Measurements from ENCODE around the gene ZNF77.
"Not testable (repeated sequence)": the region's sequence is repeated elsewhere in the genome, so short reads cannot be mapped to it uniquely, and the experiment has no call there.

Gene ZNF77

DNA sequence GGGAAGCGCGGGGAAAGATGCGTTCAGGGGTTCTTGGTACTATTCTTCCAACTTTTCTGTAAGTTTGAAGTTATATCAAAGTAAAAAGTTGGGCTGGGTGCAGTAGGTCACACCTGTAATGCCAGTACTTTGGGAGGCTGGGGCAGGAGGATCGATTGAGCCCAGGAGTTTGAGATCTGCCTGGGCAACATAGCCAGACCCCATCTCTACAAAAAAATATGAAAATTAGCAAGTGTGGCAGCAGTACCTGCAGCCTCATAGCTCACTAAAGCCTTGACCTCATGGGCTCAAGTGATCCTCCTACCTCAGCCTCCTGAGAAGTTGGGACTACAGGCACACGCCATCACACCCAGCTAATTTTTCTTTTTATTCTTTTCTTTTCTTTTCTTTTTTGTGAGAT, 12.4 kb upstream of the ZNF77 start:
- Histone ChIP-seq H3K9ac (ENCODE audit: low read depth in 1 of 2, low read length in 2 of 2) (no peak overlapping the region), H3K27ac (ENCODE audit: low read depth, low read length) (no peak overlapping the region), H3K4me3 (ENCODE audit: low read depth in 1 of 2, low read length in 2 of 2) (no peak overlapping the region), H3K9me3 (ENCODE audit: control insufficient read depth in 1 of 2, low read length in 2 of 2) (no peaks in the 10 kb centered on the region), H3K27me3 (ENCODE audit: control insufficient read depth in 1 of 2, insufficient read depth in 2 of 2, low read length in 2 of 2) (no peaks in the 10 kb centered on the region), H3K4me1 (ENCODE audit: control insufficient read depth in 1 of 2, insufficient read depth in 2 of 2, low read length in 2 of 2) (no peaks in the 10 kb centered on the region), H3K36me3 (ENCODE audit: control insufficient read depth in 1 of 2, insufficient read depth in 2 of 2, low read length in 2 of 2) (no peaks in the 10 kb centered on the region)

DNA sequence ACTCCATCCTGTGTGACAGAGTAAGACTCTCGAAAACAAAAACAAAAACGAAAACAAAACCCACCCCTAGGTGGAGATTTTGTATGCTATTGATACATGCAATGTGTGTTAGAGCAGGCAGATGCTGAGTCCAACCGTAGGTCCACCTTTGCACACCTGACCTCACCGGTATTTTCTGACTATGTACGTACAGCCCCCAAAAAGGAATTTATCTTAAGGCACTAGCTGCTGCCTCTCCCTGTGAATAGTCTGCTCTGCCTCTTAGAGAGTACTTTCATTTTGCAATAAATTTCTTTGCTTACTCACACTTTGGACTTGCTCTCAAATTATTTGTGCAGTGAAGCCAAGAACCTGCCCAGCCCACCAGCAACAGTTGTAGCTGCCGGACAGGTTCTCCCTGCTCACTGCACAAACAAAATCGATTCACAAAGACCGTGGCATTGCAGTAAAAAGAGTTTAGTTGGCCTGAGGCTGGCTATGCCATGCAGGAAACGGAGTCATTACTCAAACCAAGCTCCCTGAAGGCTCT, 8.2 kb upstream of the ZNF77 start:
- Histone ChIP-seq H3K9ac (ENCODE audit: low read depth in 1 of 2, low read length in 2 of 2) (peak overlapping the region in 1 of 2 donors; percentile 43), H3K36me3 (ENCODE audit: control insufficient read depth in 1 of 2, insufficient read depth in 2 of 2, low read length in 2 of 2) (no peaks in the 10 kb centered on the region), H3K4me1 (ENCODE audit: control insufficient read depth in 1 of 2, insufficient read depth in 2 of 2, low read length in 2 of 2) (peaks cover 17% of the 10 kb centered on the region in 2 donors), H3K9me3 (ENCODE audit: control insufficient read depth in 1 of 2, low read length in 2 of 2) (no peaks in the 10 kb centered on the region), H3K4me3 (ENCODE audit: low read depth in 1 of 2, low read length in 2 of 2) (peak overlapping the region; percentile 46 to 73), H3K27me3 (ENCODE audit: control insufficient read depth in 1 of 2, insufficient read depth in 2 of 2, low read length in 2 of 2) (no peaks in the 10 kb centered on the region), H3K27ac (ENCODE audit: low read depth, low read length) (peak overlapping the region; percentile 36)

DNA sequence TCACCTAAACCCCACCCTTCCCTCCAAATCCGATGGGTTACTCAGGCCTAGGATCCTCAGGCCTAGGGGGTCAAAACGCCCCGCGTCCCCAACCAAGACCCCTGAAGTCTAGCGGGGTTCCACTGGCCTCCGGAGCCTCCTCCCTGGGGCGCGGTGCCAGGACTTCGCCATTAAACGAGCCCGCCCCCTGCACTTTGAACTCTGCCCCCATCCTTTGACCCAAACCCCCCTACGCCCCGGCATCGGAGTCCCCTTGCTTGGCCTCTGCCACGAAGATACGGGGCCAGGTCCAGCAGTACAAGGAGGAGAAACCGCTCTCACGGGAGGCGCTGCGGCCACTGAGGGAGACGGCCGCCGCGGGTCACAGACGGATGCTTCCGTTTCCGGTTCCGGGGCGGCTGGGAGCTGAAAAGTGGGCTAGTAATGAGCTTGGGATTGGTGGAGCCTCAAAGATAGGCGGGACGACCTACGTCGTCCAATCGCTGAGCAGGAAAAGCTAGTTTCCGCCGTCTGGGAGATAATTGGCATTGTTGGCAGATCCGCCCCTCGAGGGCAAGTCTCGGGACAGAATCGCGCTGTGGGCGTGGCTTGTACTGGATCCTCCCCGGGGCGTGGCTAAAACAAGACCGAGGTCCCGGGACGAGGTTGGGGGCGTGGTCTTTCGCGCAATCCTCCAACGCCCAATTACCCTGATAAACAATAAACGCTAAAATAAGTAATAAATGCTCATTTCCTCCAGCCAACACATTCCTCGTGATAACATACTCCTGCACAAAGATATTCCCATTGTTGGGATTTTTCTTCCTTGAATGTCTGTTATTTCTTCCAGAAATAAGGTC, 5.7 kb upstream of the ZNF77 start:
- Histone ChIP-seq H3K27ac (ENCODE audit: low read depth, low read length) (peak overlapping the region; percentile 98), H3K36me3 (ENCODE audit: control insufficient read depth in 1 of 2, insufficient read depth in 2 of 2, low read length in 2 of 2) (no peaks in the 10 kb centered on the region), H3K27me3 (ENCODE audit: control insufficient read depth in 1 of 2, insufficient read depth in 2 of 2, low read length in 2 of 2) (no peaks in the 10 kb centered on the region), H3K4me1 (ENCODE audit: control insufficient read depth in 1 of 2, insufficient read depth in 2 of 2, low read length in 2 of 2) (peaks cover 17% of the 10 kb centered on the region in 2 donors), H3K4me3 (ENCODE audit: low read depth in 1 of 2, low read length in 2 of 2) (peak overlapping the region; percentile 95 to 98), H3K9me3 (ENCODE audit: control insufficient read depth in 1 of 2, low read length in 2 of 2) (no peaks in the 10 kb centered on the region), H3K9ac (ENCODE audit: low read depth in 1 of 2, low read length in 2 of 2) (peak overlapping the region; percentile 87 to 95)

DNA sequence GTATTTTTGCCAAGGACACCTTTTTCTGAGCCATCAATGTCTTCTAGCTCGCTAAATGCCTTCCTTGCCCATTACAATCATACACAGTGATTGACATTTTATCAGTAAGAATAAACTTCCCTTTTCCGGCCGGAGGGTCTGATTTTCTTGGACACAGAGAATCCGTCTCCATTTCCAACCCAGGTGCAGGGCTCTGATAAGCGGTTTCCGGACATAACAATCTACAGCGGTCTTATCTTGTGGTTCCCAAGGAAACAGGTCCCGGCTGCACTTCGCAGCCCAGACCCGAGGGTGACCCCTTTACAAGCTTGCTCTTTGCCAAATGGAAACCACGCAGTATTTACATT, 5.1 kb upstream of the ZNF77 start:
- H3K36me3 ChIP-seq (ENCODE audit: control insufficient read depth in 1 of 2, insufficient read depth in 2 of 2, low read length in 2 of 2), result no peaks in the 10 kb centered on the region
- H3K4me1 ChIP-seq (ENCODE audit: control insufficient read depth in 1 of 2, insufficient read depth in 2 of 2, low read length in 2 of 2), result peaks cover 17% of the 10 kb centered on the region in 2 donors
- H3K9me3 ChIP-seq (ENCODE audit: control insufficient read depth in 1 of 2, low read length in 2 of 2), result no peaks in the 10 kb centered on the region
- H3K9ac ChIP-seq (ENCODE audit: low read depth in 1 of 2, low read length in 2 of 2), result peak overlapping the region; percentile 87 to 95
- H3K4me3 ChIP-seq (ENCODE audit: low read depth in 1 of 2, low read length in 2 of 2), result peak overlapping the region; percentile 95 to 98
- H3K27me3 ChIP-seq (ENCODE audit: control insufficient read depth in 1 of 2, insufficient read depth in 2 of 2, low read length in 2 of 2), result no peaks in the 10 kb centered on the region
- H3K27ac ChIP-seq (ENCODE audit: low read depth, low read length), result peak overlapping the region; percentile 98

DNA sequence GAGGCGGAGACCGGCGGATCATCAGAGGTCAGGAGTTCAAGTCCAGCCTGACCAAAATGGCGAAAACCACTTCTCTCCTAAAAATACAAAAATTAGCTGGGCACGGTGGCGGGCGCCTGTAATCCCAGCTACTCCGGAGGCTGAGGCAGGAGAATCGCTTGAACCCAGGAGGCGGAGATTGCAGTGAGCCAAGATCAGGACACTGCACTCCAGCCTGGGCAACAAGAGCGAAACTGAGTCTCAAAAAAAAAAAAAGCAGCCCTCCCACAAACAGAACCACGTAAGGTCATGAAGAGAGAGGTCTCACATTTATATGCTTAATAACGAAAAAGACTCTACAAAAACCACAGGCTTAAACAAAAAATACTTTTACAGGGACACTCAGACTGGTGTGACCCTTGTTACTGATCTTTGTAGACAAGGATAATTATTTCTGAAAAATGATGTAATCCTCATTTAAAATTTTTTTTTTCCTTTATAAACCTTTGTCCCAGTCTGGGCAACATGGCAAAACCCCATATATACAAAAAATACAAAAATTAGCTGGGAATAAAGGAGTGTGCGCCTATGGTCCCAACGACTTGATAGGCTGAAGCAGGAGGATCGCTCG, 909 bp upstream of the ZNF77 start:
- Histone ChIP-seq H3K9me3 (ENCODE audit: control insufficient read depth in 1 of 2, low read length in 2 of 2) (no peaks in the 10 kb centered on the region), H3K27ac (ENCODE audit: low read depth, low read length) (peak overlapping the region; percentile 87), H3K9ac (ENCODE audit: low read depth in 1 of 2, low read length in 2 of 2) (peak overlapping the region; percentile 64 to 66)

DNA sequence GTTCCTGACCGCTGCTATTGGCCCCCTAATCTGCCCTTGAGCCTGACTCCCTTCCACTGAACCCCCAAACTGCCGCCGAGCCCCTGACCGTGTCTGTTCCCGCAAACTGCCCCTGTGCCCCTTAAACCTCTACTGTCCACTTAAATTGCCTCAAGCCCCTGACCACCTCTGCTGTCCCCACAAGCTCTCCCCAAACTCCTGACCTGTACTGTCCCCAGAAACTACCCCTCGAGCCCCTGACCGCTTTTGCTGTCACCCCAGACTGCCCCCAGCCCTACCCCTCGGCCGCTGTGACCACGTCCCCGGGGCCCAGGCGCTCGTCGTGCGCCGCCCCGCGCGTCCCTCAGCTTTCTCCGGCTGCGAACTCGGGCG, 382 bp downstream of the ZNF77 start:
- Histone ChIP-seq H3K36me3 (ENCODE audit: control insufficient read depth in 1 of 2, insufficient read depth in 2 of 2, low read length in 2 of 2) (peaks cover 2 to 3% of the 10 kb centered on the region in 2 donors), H3K9me3 (ENCODE audit: control insufficient read depth in 1 of 2, low read length in 2 of 2) (no peaks in the 10 kb centered on the region), H3K27me3 (ENCODE audit: control insufficient read depth in 1 of 2, insufficient read depth in 2 of 2, low read length in 2 of 2) (no peaks in the 10 kb centered on the region), H3K27ac (ENCODE audit: low read depth, low read length) (no peak overlapping the region), H3K4me3 (ENCODE audit: low read depth in 1 of 2, low read length in 2 of 2) (peak overlapping the region; percentile 82 to 89), H3K4me1 (ENCODE audit: control insufficient read depth in 1 of 2, insufficient read depth in 2 of 2, low read length in 2 of 2) (peaks cover 11 to 12% of the 10 kb centered on the region in 2 donors), H3K9ac (ENCODE audit: low read depth in 1 of 2, low read length in 2 of 2) (peak overlapping the region; percentile 80 to 91)

More for the DNA sequence above, 909 bp upstream of the ZNF77 start:
- H3K4me3 ChIP-seq (ENCODE audit: low read depth in 1 of 2, low read length in 2 of 2), result peak overlapping the region; percentile 82 to 89
- H3K36me3 ChIP-seq (ENCODE audit: control insufficient read depth in 1 of 2, insufficient read depth in 2 of 2, low read length in 2 of 2), result no peaks in the 10 kb centered on the region
- peaks cover 17 to 19% of the 10 kb centered on the region in 2 donors for H3K4me1 ChIP-seq (ENCODE audit: control insufficient read depth in 1 of 2, insufficient read depth in 2 of 2, low read length in 2 of 2)
- H3K27me3 ChIP-seq (ENCODE audit: control insufficient read depth in 1 of 2, insufficient read depth in 2 of 2, low read length in 2 of 2), result no peaks in the 10 kb centered on the region

DNA sequence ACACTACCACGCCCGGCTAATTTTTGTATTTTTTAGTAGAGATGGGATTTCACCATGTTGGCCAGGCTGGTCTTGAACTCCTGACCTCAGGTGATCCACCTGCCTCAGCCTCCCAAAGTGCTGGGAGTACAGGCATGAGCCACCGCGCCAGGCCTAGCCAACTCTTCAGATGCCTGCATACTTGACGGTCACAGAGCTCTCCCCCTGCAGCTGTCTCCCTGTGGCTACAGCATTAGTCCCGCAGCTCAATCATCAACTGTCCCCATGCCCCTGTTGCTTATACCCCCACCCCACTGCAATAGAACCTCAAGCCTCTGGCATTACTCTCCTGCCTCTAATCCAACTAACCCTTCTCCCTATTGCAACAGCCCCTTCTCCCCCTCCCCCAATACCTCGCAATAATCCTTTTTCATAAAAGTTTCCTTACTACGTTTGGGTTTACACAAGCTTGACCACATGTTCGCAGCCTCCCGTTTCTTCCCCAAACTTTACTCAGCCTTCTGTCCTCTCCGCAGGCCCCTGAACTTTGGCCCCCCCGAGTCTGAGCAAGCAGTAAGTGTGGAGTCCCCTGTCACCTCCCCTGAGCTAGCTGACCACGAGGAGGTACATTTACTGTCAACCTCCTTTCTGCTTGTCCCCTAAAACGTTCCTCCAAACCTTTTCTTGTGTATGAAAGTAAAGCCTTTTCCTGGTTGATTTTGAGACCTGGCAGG, 1.7 kb downstream of the ZNF77 start:
- no peak overlapping the region for H3K27ac ChIP-seq (ENCODE audit: low read depth, low read length)
- H3K36me3 ChIP-seq (ENCODE audit: control insufficient read depth in 1 of 2, insufficient read depth in 2 of 2, low read length in 2 of 2), result peaks cover 8 to 14% of the 10 kb centered on the region in 2 donors

DNA sequence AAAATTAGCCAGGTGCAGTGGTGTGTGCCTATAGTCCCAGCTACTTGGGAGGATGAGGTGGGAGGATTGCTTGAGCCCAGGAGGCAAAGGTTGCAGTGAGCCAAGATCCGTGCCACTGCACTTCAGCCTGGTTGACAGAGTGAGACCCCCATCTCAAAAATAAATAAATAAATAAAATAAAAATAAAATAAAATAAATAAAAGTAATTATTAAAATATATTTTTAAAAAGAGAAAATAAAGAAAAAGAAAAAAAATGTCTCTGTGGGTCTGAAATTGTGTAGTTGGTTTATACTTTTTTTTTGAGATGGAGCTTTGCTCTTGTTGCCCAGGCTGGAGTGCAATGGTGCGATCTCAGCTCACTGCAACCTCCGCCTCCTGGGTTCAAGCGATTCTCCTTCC, 8.9 kb downstream of the ZNF77 start:
- H3K4me3 ChIP-seq (ENCODE audit: low read depth in 1 of 2, low read length in 2 of 2); H3K27ac ChIP-seq (ENCODE audit: low read depth, low read length); H3K4me1 ChIP-seq (ENCODE audit: control insufficient read depth in 1 of 2, insufficient read depth in 2 of 2, low read length in 2 of 2); H3K9ac ChIP-seq (ENCODE audit: low read depth in 1 of 2, low read length in 2 of 2); H3K27me3 ChIP-seq (ENCODE audit: control insufficient read depth in 1 of 2, insufficient read depth in 2 of 2, low read length in 2 of 2): not testable (repeated sequence)
- Histone ChIP-seq H3K9me3 (ENCODE audit: control insufficient read depth in 1 of 2, low read length in 2 of 2) (peaks cover 21% of the 10 kb centered on the region in 2 donors), H3K36me3 (ENCODE audit: control insufficient read depth in 1 of 2, insufficient read depth in 2 of 2, low read length in 2 of 2) (peaks cover 30 to 59% of the 10 kb centered on the region in 2 donors)

More for the DNA sequence above, 1.7 kb downstream of the ZNF77 start:
- Histone ChIP-seq H3K4me3 (ENCODE audit: low read depth in 1 of 2, low read length in 2 of 2) (no peak overlapping the region), H3K27me3 (ENCODE audit: control insufficient read depth in 1 of 2, insufficient read depth in 2 of 2, low read length in 2 of 2) (no peaks in the 10 kb centered on the region), H3K9me3 (ENCODE audit: control insufficient read depth in 1 of 2, low read length in 2 of 2) (no peaks in the 10 kb centered on the region), H3K9ac (ENCODE audit: low read depth in 1 of 2, low read length in 2 of 2) (no peak overlapping the region), H3K4me1 (ENCODE audit: control insufficient read depth in 1 of 2, insufficient read depth in 2 of 2, low read length in 2 of 2) (peaks cover 5% of the 10 kb centered on the region in 2 donors)

DNA sequence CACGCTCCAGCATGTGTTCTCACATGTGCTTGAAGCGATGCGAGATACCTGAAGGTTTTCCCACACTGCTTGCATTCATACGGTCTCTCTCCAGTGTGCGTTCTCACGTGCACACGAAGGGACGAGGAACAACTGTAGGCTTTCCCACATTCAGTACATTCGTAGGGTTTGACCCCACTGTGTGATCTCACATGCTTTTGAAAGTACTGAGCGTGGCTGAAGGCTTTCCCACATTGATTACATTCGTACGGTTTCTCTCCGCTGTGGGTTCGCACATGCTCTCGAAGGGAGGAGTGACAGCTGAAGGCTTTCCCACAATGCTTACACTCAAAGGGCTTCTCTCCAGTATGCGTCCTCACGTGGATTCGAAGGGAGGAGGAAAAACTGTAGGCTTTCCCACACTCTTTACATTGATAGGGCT, 11.3 kb downstream of the ZNF77 start:
- Histone ChIP-seq H3K36me3 (ENCODE audit: control insufficient read depth in 1 of 2, insufficient read depth in 2 of 2, low read length in 2 of 2) (peaks cover 22 to 52% of the 10 kb centered on the region in 2 donors), H3K4me3 (ENCODE audit: low read depth in 1 of 2, low read length in 2 of 2) (peak overlapping the region; percentile 32 to 41), H3K9me3 (ENCODE audit: control insufficient read depth in 1 of 2, low read length in 2 of 2) (peaks cover 24% of the 10 kb centered on the region in 2 donors), H3K27ac (ENCODE audit: low read depth, low read length) (no peak overlapping the region), H3K27me3 (ENCODE audit: control insufficient read depth in 1 of 2, insufficient read depth in 2 of 2, low read length in 2 of 2) (no peaks in the 10 kb centered on the region), H3K9ac (ENCODE audit: low read depth in 1 of 2, low read length in 2 of 2) (no peak overlapping the region), H3K4me1 (ENCODE audit: control insufficient read depth in 1 of 2, insufficient read depth in 2 of 2, low read length in 2 of 2) (no peaks in the 10 kb centered on the region)

DNA sequence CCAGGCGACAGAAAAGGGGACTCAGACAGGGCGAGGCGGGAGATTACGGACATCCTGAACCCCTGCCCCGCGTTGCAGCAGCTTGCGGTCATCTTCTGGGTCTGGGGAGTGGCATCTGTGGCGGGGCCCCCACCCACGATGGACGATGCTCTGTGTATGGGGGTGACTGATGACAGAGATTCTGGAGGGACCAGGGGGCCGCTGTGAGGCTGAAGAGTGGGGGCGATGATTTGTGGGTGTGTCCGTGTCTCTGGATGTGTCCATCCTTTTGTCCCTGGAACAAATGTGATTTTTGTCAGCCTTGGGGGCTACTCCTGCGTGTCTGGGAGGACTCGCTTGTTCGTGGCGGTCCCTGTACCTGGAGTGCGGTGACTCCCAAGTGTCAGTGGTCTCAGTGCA, 17.7 kb downstream of the ZNF77 start:
- no peak overlapping the region for H3K9ac ChIP-seq (ENCODE audit: low read depth in 1 of 2, low read length in 2 of 2)
- H3K4me3 ChIP-seq (ENCODE audit: low read depth in 1 of 2, low read length in 2 of 2), result no peak overlapping the region
- no peaks in the 10 kb centered on the region for H3K27me3 ChIP-seq (ENCODE audit: control insufficient read depth in 1 of 2, insufficient read depth in 2 of 2, low read length in 2 of 2)
- no peaks in the 10 kb centered on the region for H3K4me1 ChIP-seq (ENCODE audit: control insufficient read depth in 1 of 2, insufficient read depth in 2 of 2, low read length in 2 of 2)
- peaks cover 5 to 7% of the 10 kb centered on the region in 2 donors for H3K9me3 ChIP-seq (ENCODE audit: control insufficient read depth in 1 of 2, low read length in 2 of 2)
- H3K36me3 ChIP-seq (ENCODE audit: control insufficient read depth in 1 of 2, insufficient read depth in 2 of 2, low read length in 2 of 2), result peaks cover 0 to 5% of the 10 kb centered on the region in 2 donors
- H3K27ac ChIP-seq (ENCODE audit: low read depth, low read length), result no peak overlapping the region
